ENCODE results near the gene ZNF512B.

DNA sequence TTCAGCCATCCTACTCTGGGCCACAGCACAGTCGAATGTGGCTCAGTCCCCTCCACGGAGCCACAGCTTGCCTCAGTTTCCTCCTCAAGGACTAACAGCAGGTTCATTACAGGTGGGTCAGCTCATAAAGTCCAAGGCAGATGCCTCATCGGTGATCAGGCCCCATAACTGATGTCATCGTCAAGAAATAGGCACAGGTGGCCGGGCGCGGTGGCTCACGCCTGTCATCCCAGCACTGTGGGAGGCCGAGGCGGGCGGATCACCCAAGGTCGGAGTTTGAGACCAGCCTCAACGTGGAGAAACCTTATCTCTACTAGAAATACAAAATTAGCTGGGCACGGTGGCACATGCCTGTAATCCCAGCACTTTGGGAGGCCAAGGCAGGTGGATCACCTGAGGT lies 17.0 kb downstream of the ZNF512B start:
- TF ChIP-seq EP300 (IDR thresholded peaks at IDR 0.05) (no peak), SMC3 (IDR thresholded peaks at IDR 0.05) (no peak), HOXA7 (CRISPR knock-in tag; IDR thresholded peaks at IDR 0.05) (no peak), CTCF (IDR thresholded peaks at IDR 0.05) (no peak), EHF (CRISPR knock-in tag; IDR thresholded peaks at IDR 0.05) (no peak), RAD21 (conservative IDR thresholded peaks at IDR 0.05 in 1 of 2, IDR thresholded peaks at IDR 0.05 in 1 of 2) (no peak), KDM1A (IDR thresholded peaks at IDR 0.05; ENCODE audit: low read depth) (no peak), RCOR1 (IDR thresholded peaks at IDR 0.05; ENCODE audit: low read depth, low read length) (no peak), TP53 (CRISPR knock-in tag; IDR thresholded peaks at IDR 0.05) (no peak)
- TF ChIP-seq, protein P1, sequence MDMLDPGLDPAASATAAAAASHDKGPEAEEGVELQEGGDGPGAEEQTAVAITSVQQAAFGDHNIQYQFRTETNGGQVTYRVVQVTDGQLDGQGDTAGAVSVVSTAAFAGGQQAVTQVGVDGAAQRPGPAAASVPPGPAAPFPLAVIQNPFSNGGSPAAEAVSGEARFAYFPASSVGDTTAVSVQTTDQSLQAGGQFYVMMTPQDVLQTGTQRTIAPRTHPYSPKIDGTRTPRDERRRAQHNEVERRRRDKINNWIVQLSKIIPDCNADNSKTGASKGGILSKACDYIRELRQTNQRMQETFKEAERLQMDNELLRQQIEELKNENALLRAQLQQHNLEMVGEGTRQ (IDR thresholded peaks at IDR 0.05), result no peak

All from A549 (cell line).